IMR-90 (cell line): ENCODE results near the gene CEACAM7. TPM values are rescaled to one million over a fixed set of nuclear protein-coding genes. Genes with fewer than 3 reads are reported as not detected.

Experiments
- ATAC-seq: fragments of 200-7000 bp; cut with Tn5 transposase; 2 replicates; pipeline ENCODE4 v1.9.1; 2020; ENCODE audit warnings: low read depth, mild to moderate bottlenecking, moderate library complexity
- BruUV-seq: library from RNA; stranded (reverse); fragments of 400-500 nt; replicated peaks from 2 replicates; lab custom pipeline; 2021; lab: Mats Ljungman, UMichigan
- CTCF ChIA-PET: fragments of 300-600 bp; formaldehyde crosslinking; extraction: SDS; loops from one replicate; lab custom pipeline; 2021; ENCODE audit warnings: antibody characterized with exemption; lab: Yijun Ruan, JAX
- POLR2A ChIA-PET: fragments of 300-600 bp; sonication (Branson Sonifier 250); formaldehyde crosslinking; loops from one replicate; lab custom pipeline; 2022; ENCODE audit warnings: antibody characterized with exemption; ENCODE audit not compliant: unreplicated experiment; lab: Charles Lee
- DNase-seq: peaks from one replicate; pipeline ENCODE4 v3.0.0; 2013
- H2AFZ ChIP-seq: replicated peaks from 2 replicates; pipeline ENCODE3; 2013; ENCODE audit warnings: low read length, mild to moderate bottlenecking; ENCODE audit not compliant: poor library complexity
- H2AK5ac ChIP-seq: 2 replicates; pipeline ENCODE4 v1.6.1; 2013; ENCODE audit warnings: low read depth, low read length, inconsistent platforms
- H2AK9ac ChIP-seq: replicated peaks from 2 replicates; pipeline ENCODE3; 2013; ENCODE audit warnings: mild to moderate bottlenecking, low read depth, low read length, moderate library complexity; ENCODE audit not compliant: poor library complexity
- H2BK120ac ChIP-seq: 2 replicates; pipeline ENCODE4 v1.6.1; 2013; ENCODE audit warnings: low read depth, low read length, inconsistent platforms
- H2BK15ac ChIP-seq: 3 replicates; pipeline ENCODE4 v1.6.1; 2013; ENCODE audit warnings: low read depth, low read length, inconsistent platforms
- H2BK20ac ChIP-seq: 2 replicates; pipeline ENCODE4 v1.6.1; 2013; ENCODE audit warnings: low read depth, mild to moderate bottlenecking, inconsistent platforms, low read length, moderate library complexity
- H2BK5ac ChIP-seq: 2 replicates; pipeline ENCODE4 v1.6.1; 2013; ENCODE audit warnings: mild to moderate bottlenecking, low read depth, low read length, inconsistent platforms; ENCODE audit not compliant: poor library complexity, severe bottlenecking
- H3K14ac ChIP-seq: replicated peaks from 2 replicates; pipeline ENCODE4 v1.6.1; 2013; ENCODE audit warnings: low read depth, low read length, inconsistent platforms
- H3K18ac ChIP-seq: 2 replicates; pipeline ENCODE4 v1.6.1; 2013; ENCODE audit warnings: low read depth, low read length, control low read depth
- H3K23ac ChIP-seq: 2 replicates; pipeline ENCODE4 v1.6.1; 2013; ENCODE audit warnings: low read depth, low read length, inconsistent platforms
- H3K27ac ChIP-seq: 2 replicates; pipeline ENCODE4 v1.5.1; 2013; ENCODE audit warnings: mild to moderate bottlenecking, control low read depth, low read length; ENCODE audit not compliant: insufficient read depth
- H3K27me3 ChIP-seq: 2 replicates; pipeline ENCODE4 v1.6.1; 2013; ENCODE audit warnings: low read length; ENCODE audit not compliant: control insufficient read depth, insufficient read depth
- H3K36me3 ChIP-seq: 2 replicates; pipeline ENCODE4 v1.6.1; 2013; ENCODE audit warnings: low read length, mixed read lengths; ENCODE audit not compliant: control insufficient read depth, insufficient read depth
- H3K4ac ChIP-seq: 2 replicates; pipeline ENCODE4 v1.6.1; 2013; ENCODE audit warnings: low read depth, low read length, inconsistent platforms
- H3K4me1 ChIP-seq: 2 replicates; pipeline ENCODE4 v1.6.1; 2013; ENCODE audit warnings: low read length, mixed read lengths; ENCODE audit not compliant: control insufficient read depth, insufficient read depth
- H3K4me2 ChIP-seq: 2 replicates; pipeline ENCODE4 v1.6.1; 2013; ENCODE audit warnings: low read depth, mild to moderate bottlenecking, control low read depth, low read length, moderate library complexity
- H3K4me3 ChIP-seq: 2 replicates; pipeline ENCODE4 v1.5.1; 2013; ENCODE audit warnings: low read depth, mild to moderate bottlenecking, control low read depth, low read length, moderate library complexity; ENCODE audit not compliant: insufficient read depth
- H3K56ac ChIP-seq: 2 replicates; pipeline ENCODE4 v1.6.1; 2013; ENCODE audit warnings: low read length, inconsistent platforms; ENCODE audit not compliant: insufficient read depth; ENCODE audit errors: extremely low read depth
- H3K79me1 ChIP-seq, 2 experiments: 2 replicates each; pipeline ENCODE4 v1.6.1; 2013; ENCODE audit warnings: low read length in 2 of 2, inconsistent platforms in 1 of 2, low read depth in 1 of 2
- H3K9ac ChIP-seq: 2 replicates; pipeline ENCODE4 v1.6.1; 2013; ENCODE audit warnings: low read depth, low read length, control low read depth
- H3K9me1 ChIP-seq: 2 replicates; pipeline ENCODE4 v1.6.1; 2013; ENCODE audit warnings: low read length, inconsistent platforms; ENCODE audit not compliant: insufficient read depth
- H3K9me3 ChIP-seq: 2 replicates; pipeline ENCODE4 v1.6.1; 2013; ENCODE audit warnings: low read length; ENCODE audit not compliant: control insufficient read depth, insufficient read depth
- H4K20me1 ChIP-seq: 2 replicates; pipeline ENCODE4 v1.6.1; 2013; ENCODE audit warnings: low read length, inconsistent platforms; ENCODE audit not compliant: insufficient read depth
- H4K5ac ChIP-seq: 2 replicates; pipeline ENCODE4 v1.6.1; 2013; ENCODE audit warnings: mild to moderate bottlenecking, low read depth, low read length, control low read depth
- H4K8ac ChIP-seq, 2 experiments: 2 replicates each; pipeline ENCODE4 v1.6.1; 2013; ENCODE audit warnings: low read depth in 2 of 2, low read length in 2 of 2, control low read depth in 1 of 2, inconsistent platforms in 1 of 2
- H4K91ac ChIP-seq: 2 replicates; pipeline ENCODE4 v1.6.1; 2013; ENCODE audit warnings: low read depth, low read length, inconsistent platforms; ENCODE audit not compliant: insufficient read depth
- BHLHE40 ChIP-seq: fragments of 150-350 bp; IDR thresholded peaks from 2 replicates; pipeline ENCODE4 v1.6.1; 2016; ENCODE audit warnings: mild to moderate bottlenecking, low read depth, low read length
- CHD1 ChIP-seq: IDR thresholded peaks from 2 replicates; pipeline ENCODE4 v1.6.1; 2012; ENCODE audit warnings: low read depth, low read length, improper control_type of control experiment
- FOS ChIP-seq: fragments of 150-350 bp; IDR thresholded peaks from 2 replicates; pipeline ENCODE4 v1.6.1; 2016; ENCODE audit warnings: low read depth, low read length
- MAZ ChIP-seq: IDR thresholded peaks from 2 replicates; pipeline ENCODE4 v1.6.1; 2012; ENCODE audit warnings: low read depth, mild to moderate bottlenecking, low read length, improper control_type of control experiment, moderate library complexity, borderline replicate concordance
- MXI1 ChIP-seq: IDR thresholded peaks from 2 replicates; pipeline ENCODE4 v1.6.1; 2012; ENCODE audit warnings: low read depth, mild to moderate bottlenecking, low read length, moderate library complexity, borderline replicate concordance
- RAD21 ChIP-seq: IDR thresholded peaks from 2 replicates; pipeline ENCODE4 v1.6.1; 2012; ENCODE audit warnings: low read length, improper control_type of control experiment
- RFX5 ChIP-seq: IDR thresholded peaks from 2 replicates; pipeline ENCODE4 v1.8.0; 2012; ENCODE audit warnings: low read depth, mild to moderate bottlenecking, low read length, moderate library complexity
- SMC3 ChIP-seq: fragments of 150-350 bp; IDR thresholded peaks from 2 replicates; pipeline ENCODE4 v1.6.1; 2016; ENCODE audit warnings: low read depth, mild to moderate bottlenecking, antibody characterized with exemption, low read length, moderate library complexity
- WGBS, 2 experiments: methylation state at CpG; one replicate each; pipeline versions ENCODE4 v1.1.5 to v1.1.7; 2013; ENCODE audit warnings: missing lambda C conversion rate in 2 of 2; ENCODE audit not compliant: insufficient read length in 1 of 2; ENCODE audit errors: extremely low coverage in 2 of 2; 5-methylcytosine and 5-hydroxymethylcytosine counted together
- dilution Hi-C: fragments of 300-500 bp; cut with HindIII; formaldehyde crosslinking; loops from one replicate; pipeline ENCODE4 v1.14.3; 2018; ENCODE audit warnings: low sequenced_read_pairs; ENCODE audit not compliant: unreplicated experiment
- in situ Hi-C: fragments of 300-500 bp; cut with MboI; formaldehyde crosslinking; loops from 3 replicates; pipeline ENCODE4 v1.14.3; 2019; ENCODE audit warnings: low sequenced_read_pairs, inconsistent platforms, mixed read lengths
- intact Hi-C: fragments of 100-400 bp; cut with micrococcal nuclease; formaldehyde crosslinking; loops from 2 replicates; pipeline ENCODE4 v1.10.0; 2022
- polyA plus RNA-seq, 3 experiments: library from polyadenylated mRNA; depleted of rRNA; stranded (reverse); fragments of >200 nt; gene quantifications; 2 replicates each; pipeline ENCODE4 v1.2.3, GENCODE V29; 2012; ENCODE audit warnings: low replicate concordance in 1 of 3
- total RNA-seq: library from RNA; depleted of rRNA; stranded (reverse); fragments of >200 nt; gene quantifications from 2 replicates; pipeline ENCODE4 v1.2.3, GENCODE V29; 2012
- TF ChIP-seq, protein P1 (sequence below): fragments of 150-350 bp; IDR thresholded peaks from 2 replicates; pipeline ENCODE4 v1.6.1; 2017; ENCODE audit warnings: mild to moderate bottlenecking, antibody characterized with exemption, low read length, low read depth

Gene CEACAM7
- total and polyA plus RNA-seq, 2 of the 4 experiments (the other 2 are of a cell fraction), result not detected

DNA sequence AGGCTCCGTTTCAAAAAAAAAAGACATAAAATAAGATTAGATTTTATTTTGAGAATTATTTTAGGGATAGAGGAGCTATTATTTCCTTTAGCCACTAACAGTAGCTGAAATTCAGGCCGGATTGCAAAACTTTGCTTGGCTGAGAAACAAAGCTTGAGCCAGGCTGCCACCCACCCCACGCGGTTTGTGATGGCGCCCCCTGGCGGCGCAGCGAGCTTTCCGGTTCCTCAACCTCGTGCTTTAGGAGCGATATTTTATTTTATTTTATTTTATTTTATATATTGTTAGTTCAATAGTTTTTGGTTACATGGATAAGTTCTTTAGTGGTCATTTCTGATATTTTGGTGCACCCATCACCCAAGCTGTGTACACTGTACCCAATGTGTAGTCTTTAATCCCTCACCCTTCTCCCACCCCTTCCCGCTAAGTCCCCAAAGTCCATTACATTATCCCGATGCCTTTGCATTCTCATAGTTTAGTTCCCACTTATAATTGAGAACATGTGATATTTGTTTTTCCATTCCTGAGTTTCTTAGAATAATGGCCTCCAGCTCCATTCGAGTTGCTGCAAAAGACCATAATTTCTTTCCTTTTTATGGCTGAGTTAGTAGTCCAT lies 41.4 kb downstream of the CEACAM7 start:
- no peak overlapping the region for H4K5ac ChIP-seq
- no peak overlapping the region for H4K91ac ChIP-seq
- no peaks in the 10 kb centered on the region for H3K9me1 ChIP-seq
- H3K9ac ChIP-seq, result no peak overlapping the region
- no peak overlapping the region for H2BK120ac ChIP-seq
- H3K79me1 ChIP-seq, result no peaks in the 10 kb centered on the region
- no peak overlapping the region for H3K23ac ChIP-seq
- BruUV-seq, result no TSS peak
- ChIA-PET POLR2A (no interaction called here), CTCF (interaction anchor here (0.6 kb wide), 1 partner anchor 8 kb away, joined by 5 read pairs; no protein-coding TSS in a partner anchor)
- dilution Hi-C loops (no loop called here), intact Hi-C loops (no loop called here), in situ Hi-C loops (no loop called here)
- no peak overlapping the region for H2AFZ ChIP-seq
- no peaks in the 10 kb centered on the region for H3K9me3 ChIP-seq
- no CpG with 5 or more reads among the region's 14 CpGs for WGBS, 2 experiments
- H3K27me3 ChIP-seq, result no peaks in the 10 kb centered on the region; the same call in 1 of the 2 replicates
- H3K27ac ChIP-seq, result no peak overlapping the region
- H2AK9ac ChIP-seq, result no peak overlapping the region
- H3K4me3 ChIP-seq, result no peak overlapping the region
- no peak overlapping the region for H3K14ac ChIP-seq
- ATAC-seq (no peak), DNase-seq (no peak)
- H3K36me3 ChIP-seq, result no peaks in the 10 kb centered on the region
- no peak overlapping the region for H2AK5ac ChIP-seq
- H2BK5ac ChIP-seq, result no peak overlapping the region
- no peak overlapping the region for H3K56ac ChIP-seq
- H3K4me1 ChIP-seq, result no peaks in the 10 kb centered on the region
- no peak overlapping the region for H4K8ac ChIP-seq
- no peak overlapping the region for H3K4ac ChIP-seq
- H4K20me1 ChIP-seq, result no peaks in the 10 kb centered on the region
- H3K4me2 ChIP-seq, result no peak overlapping the region
- no peak for TF ChIP-seq CHD1
- TF ChIP-seq FOS, result no peak
- TF ChIP-seq SMC3, result no peak
- no peak for TF ChIP-seq BHLHE40
- TF ChIP-seq MXI1, result no peak
- TF ChIP-seq RFX5, result no peak
- TF ChIP-seq, protein P1, sequence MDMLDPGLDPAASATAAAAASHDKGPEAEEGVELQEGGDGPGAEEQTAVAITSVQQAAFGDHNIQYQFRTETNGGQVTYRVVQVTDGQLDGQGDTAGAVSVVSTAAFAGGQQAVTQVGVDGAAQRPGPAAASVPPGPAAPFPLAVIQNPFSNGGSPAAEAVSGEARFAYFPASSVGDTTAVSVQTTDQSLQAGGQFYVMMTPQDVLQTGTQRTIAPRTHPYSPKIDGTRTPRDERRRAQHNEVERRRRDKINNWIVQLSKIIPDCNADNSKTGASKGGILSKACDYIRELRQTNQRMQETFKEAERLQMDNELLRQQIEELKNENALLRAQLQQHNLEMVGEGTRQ, result no peak
- no peak for TF ChIP-seq MAZ
- no peak for TF ChIP-seq RAD21
- H2BK15ac ChIP-seq, result no peak overlapping the region
- H2BK20ac ChIP-seq, result no peak overlapping the region
- H3K18ac ChIP-seq, result no peak overlapping the region
